GM18861 (cell line): ENCODE results near the gene C2orf81.

ENCODE experiments used
- ATAC-seq: cut with Tn5 transposase; IDR thresholded peaks from one replicate; pipeline ENCODE4 v1.9.1; 2021; ENCODE audit not compliant: unreplicated experiment

Gene C2orf81

DNA sequence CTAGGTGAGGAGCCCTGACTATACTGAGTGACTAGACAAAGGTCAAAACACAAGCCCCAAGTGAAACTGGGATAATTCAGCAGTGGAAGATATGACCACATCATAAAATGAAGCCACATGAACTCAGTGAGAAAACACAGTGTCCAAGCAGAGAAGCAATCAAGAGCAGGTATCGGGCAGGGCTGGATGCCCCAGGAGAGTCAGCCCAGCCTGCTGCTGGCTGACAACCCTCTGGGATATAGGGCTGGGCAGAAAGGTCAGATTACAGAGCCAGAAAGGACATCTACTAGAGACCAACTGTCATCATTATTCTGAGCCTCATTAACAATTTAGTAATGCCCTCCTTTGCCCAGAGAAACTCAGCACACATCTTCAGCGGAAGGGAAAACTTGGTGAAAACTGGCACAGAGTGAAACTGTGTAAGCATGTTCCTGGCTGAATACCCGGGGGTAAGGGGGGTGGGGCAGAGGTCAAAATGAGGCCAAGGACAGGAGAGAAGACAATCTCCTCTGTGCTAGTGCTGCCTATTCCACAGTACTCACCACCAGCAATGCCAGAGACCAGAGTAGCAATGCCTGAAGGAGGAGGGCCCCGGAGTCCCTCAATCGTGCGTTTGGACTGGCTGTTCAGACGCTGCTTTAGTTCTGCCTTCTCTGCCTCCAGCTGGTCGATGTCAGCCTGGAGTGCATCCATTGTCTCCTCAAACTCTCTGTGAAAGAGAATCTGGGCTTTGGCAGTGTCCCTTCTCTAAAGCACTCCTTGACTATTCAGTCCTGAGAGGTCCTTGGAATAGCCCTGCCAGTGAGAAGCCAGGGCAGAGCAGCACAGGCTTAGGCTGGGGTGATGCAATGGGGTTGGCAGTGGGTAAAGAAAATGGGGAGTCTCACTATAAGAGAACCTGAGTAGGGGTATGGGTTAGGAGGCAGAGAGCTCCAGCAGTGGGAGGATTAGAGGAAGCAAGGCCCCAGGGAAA lies 56.6 kb downstream of the C2orf81 start:
- no peak for ATAC-seq
